Endothelial cell of umbilical vein (primary cell): Measurements from ENCODE around the gene PYM1.

Source experiments
- CTCF ChIP-seq, 2 donors: IDR thresholded peaks; 1 replicate in 1 of 2; 2 replicates in 1 of 2; pipeline ENCODE4 v1.5.1; 2011; ENCODE audit warnings: low read length in 2 of 2, mild to moderate bottlenecking in 2 of 2, moderate library complexity in 2 of 2, control low read depth in 1 of 2, inconsistent platforms in 1 of 2, low read depth in 1 of 2; ENCODE audit not compliant: insufficient read depth in 1 of 2; ENCODE audit errors: extremely low read depth in 1 of 2
- POLR2A ChIP-seq: IDR thresholded peaks from 2 replicates; pipeline ENCODE4 v1.6.1; 2012; ENCODE audit warnings: low read depth, mild to moderate bottlenecking, control low read depth, low read length
- POLR2AphosphoS5 ChIP-seq: IDR thresholded peaks from 2 replicates; pipeline ENCODE4 v1.6.1; 2012; ENCODE audit warnings: low read depth, mild to moderate bottlenecking, control low read depth, low read length, moderate library complexity; ENCODE audit not compliant: insufficient read depth

- TF ChIP-seq POLR2AphosphoS5 (no peak), CTCF (IDR thresholded peaks at IDR 0.05; ENCODE audit: extremely low read depth in 1 of 2, insufficient read depth in 1 of 2, low read depth in 1 of 2, low read length in 2 of 2) (no peak), POLR2A (peak; percentile 42)
Measured at GRCh38 chr12:55972911-55973598, 45.4 kb upstream of the PYM1 start.
